Activated CD8-positive, alpha-beta T cell treated with anti-CD3 and anti-CD28 coated beads for 36 hours (primary cell): Measurements from ENCODE around the gene NKX2-2. TPM values are rescaled to one million over a fixed set of nuclear protein-coding genes. Genes with fewer than 3 reads are reported as not detected.
"Not testable (repeated sequence)": the region's sequence is repeated elsewhere in the genome, so short reads cannot be mapped to it uniquely, and the experiment has no call there.

ENCODE experiments used
- ATAC-seq: fragments of 200-7000 bp; cut with Tn5 transposase; one replicate; pipeline ENCODE4 v1.10.0; 2021; ENCODE audit warnings: mild to moderate bottlenecking, moderate library complexity
- CTCF ChIA-PET: fragments of 350-600 bp; sonication (Branson Sonifier 250); formaldehyde crosslinking; loops from one replicate; lab custom pipeline; 2021; ENCODE audit warnings: antibody characterized with exemption; lab: Charles Lee
- POLR2A ChIA-PET: fragments of 350-600 bp; sonication (Branson Sonifier 250); formaldehyde crosslinking; loops from one replicate; lab custom pipeline; 2021; ENCODE audit warnings: antibody characterized with exemption; lab: Charles Lee
- DNase-seq: peaks from one replicate; pipeline ENCODE4 v3.0.0-alpha.2; 2020
- H3K27ac Mint-ChIP-seq: one replicate; pipeline ENCODE4 v1.8.0; 2021; ENCODE audit warnings: mild to moderate bottlenecking, mixed read lengths
- H3K27me3 Mint-ChIP-seq: one replicate; pipeline ENCODE4 v1.8.0; 2021; ENCODE audit warnings: mixed read lengths
- H3K36me3 Mint-ChIP-seq: one replicate; pipeline ENCODE4 v1.8.0; 2021; ENCODE audit warnings: low read depth, mixed read lengths
- H3K4me1 Mint-ChIP-seq: one replicate; pipeline ENCODE4 v1.8.0; 2021; ENCODE audit warnings: low read depth, mixed read lengths
- H3K4me3 Mint-ChIP-seq: one replicate; pipeline ENCODE4 v1.8.0; 2021; ENCODE audit warnings: mild to moderate bottlenecking, moderate library complexity, mixed read lengths
- H3K9me3 Mint-ChIP-seq: one replicate; pipeline ENCODE4 v1.8.0; 2021; ENCODE audit warnings: mixed read lengths
- intact Hi-C: fragments of 100-400 bp; cut with micrococcal nuclease; formaldehyde crosslinking; loops from one replicate; pipeline ENCODE4 v1.10.0; 2022
- total RNA-seq, 2 experiments: library from RNA; stranded (reverse); gene quantifications; one replicate each; pipeline ENCODE4 v1.2.3, GENCODE V29; 2021
- TF ChIP-seq, protein P1 (sequence below): fragments of 200-600 bp; IDR thresholded peaks from one replicate; pipeline ENCODE4 v1.8.0; 2022; ENCODE audit warnings: antibody characterized with exemption, mild to moderate bottlenecking

The NKX2-2 gene
- total RNA-seq, 2 experiments from 2014 or later, result not detected

- Mint-ChIP-seq H3K4me1 (no peaks in the 10 kb centered on the region), H3K27ac (no peak overlapping the region), H3K27me3 (peaks cover 24% of the 10 kb centered on the region), H3K36me3 (no peaks in the 10 kb centered on the region), H3K4me3 (no peak overlapping the region), H3K9me3 (no peaks in the 10 kb centered on the region)
- ATAC-seq (no peak), DNase-seq (no peak)
- ChIA-PET CTCF (interaction anchor here (2.4 to 2.9 kb wide), 2 partner anchors 9 to 261 kb away, joined by 13 to 14 read pairs; no protein-coding TSS in a partner anchor), POLR2A (no interaction called here)
- intact Hi-C loops, result no loop called here
- TF ChIP-seq, protein P1, sequence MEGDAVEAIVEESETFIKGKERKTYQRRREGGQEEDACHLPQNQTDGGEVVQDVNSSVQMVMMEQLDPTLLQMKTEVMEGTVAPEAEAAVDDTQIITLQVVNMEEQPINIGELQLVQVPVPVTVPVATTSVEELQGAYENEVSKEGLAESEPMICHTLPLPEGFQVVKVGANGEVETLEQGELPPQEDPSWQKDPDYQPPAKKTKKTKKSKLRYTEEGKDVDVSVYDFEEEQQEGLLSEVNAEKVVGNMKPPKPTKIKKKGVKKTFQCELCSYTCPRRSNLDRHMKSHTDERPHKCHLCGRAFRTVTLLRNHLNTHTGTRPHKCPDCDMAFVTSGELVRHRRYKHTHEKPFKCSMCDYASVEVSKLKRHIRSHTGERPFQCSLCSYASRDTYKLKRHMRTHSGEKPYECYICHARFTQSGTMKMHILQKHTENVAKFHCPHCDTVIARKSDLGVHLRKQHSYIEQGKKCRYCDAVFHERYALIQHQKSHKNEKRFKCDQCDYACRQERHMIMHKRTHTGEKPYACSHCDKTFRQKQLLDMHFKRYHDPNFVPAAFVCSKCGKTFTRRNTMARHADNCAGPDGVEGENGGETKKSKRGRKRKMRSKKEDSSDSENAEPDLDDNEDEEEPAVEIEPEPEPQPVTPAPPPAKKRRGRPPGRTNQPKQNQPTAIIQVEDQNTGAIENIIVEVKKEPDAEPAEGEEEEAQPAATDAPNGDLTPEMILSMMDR, result no peak
These were observed 17.4 kb downstream of the NKX2-2 start for GRCh38 chr20:21496452-21496851.

DNA sequence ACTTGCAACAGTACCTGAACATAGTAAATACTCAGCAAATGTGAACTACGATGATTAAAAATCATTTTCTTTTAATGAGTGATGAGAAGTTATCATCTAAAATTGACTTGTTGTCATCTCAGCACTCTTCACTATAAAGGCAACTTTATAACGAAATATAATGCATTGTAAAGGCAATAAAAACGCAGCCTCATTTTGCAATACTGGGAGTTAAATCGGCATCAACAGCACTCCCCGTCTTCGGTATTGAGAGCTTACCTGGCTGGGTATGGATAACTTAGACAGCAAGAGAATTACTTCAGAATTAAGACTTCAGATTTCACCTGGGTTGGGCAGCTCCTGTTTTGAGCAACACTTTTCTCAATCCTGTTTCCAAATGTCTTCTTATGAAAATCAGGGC lies 20.8 kb downstream of the NKX2-2 start:
- H3K27ac Mint-ChIP-seq, result no peak overlapping the region
- no peaks in the 10 kb centered on the region for H3K4me1 Mint-ChIP-seq
- no peaks in the 10 kb centered on the region for H3K9me3 Mint-ChIP-seq
- no peak for ATAC-seq
- POLR2A ChIA-PET, result no interaction called here
- H3K27me3 Mint-ChIP-seq, result peaks cover 28% of the 10 kb centered on the region
- intact Hi-C loops, result no loop called here
- CTCF ChIA-PET, result interaction anchor here (2.6 to 3.0 kb wide), 2 partner anchors 13 to 258 kb away, joined by 10 to 26 read pairs; no protein-coding TSS in a partner anchor
- TF ChIP-seq, protein P1, result no peak
- no peak overlapping the region for H3K4me3 Mint-ChIP-seq
- H3K36me3 Mint-ChIP-seq, result no peaks in the 10 kb centered on the region
- DNase-seq, result no peak

- Mint-ChIP-seq H3K4me3 (no peak overlapping the region), H3K4me1 (no peaks in the 10 kb centered on the region), H3K9me3 (peaks cover 1% of the 10 kb centered on the region), H3K27ac (no peak overlapping the region), H3K36me3 (no peaks in the 10 kb centered on the region), H3K27me3 (peaks cover 29% of the 10 kb centered on the region)
- no peak for DNase-seq
- ChIA-PET CTCF (interaction anchor here (1.0 to 1.5 kb wide), 2 partner anchors 16 to 254 kb away, joined by 4 read pairs; no protein-coding TSS in a partner anchor), POLR2A (no interaction called here)
- intact Hi-C loops, result no loop called here
- ATAC-seq, result no peak
- TF ChIP-seq, protein P1, result no peak
These were observed 23.8 kb downstream of the NKX2-2 start for GRCh38 chr20:21490105-21490504.

DNA sequence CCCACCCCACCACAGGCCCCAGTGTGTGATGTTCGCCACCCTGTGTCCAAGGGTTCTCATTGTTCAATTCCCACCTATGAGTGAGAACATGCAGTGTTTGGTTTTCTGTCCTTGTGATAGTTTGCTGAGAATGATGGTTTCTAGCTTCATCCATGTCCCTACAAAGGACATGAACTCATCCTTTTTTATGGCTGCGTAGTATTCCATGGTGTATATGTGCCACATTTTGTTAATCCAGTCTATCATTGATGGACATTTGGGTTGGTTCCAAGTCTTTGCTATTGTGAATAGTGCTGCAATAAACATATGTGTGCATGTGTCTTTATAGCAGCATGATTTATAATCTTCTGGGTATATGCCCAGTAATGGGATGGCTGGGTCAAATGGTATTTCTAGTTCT lies 33.7 kb downstream of the NKX2-2 start:
- peaks cover 34% of the 10 kb centered on the region for H3K27me3 Mint-ChIP-seq
- not testable (repeated sequence) for H3K4me3 Mint-ChIP-seq, H3K36me3 Mint-ChIP-seq

DNA sequence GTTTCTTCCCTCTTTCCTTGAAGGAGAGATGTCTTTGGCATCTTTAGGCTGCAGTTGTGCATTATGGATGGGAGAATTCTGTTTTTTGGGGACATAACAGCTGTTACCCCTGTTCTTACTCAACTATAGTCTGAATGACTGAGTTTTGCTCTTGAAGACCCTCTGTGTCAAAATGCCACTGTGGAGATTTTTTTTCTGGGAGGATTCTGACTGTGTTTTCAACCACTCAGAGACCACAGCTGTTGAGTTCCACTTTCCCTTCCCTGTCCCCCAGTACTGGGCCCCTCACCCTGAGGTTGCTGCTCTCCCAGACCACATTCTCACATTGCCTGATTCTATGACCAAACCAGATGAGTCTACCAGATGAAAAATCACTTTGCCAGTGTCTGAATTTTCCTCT lies 48.1 kb downstream of the NKX2-2 start:
- POLR2A ChIA-PET, result no interaction called here
- no peak for DNase-seq
- Mint-ChIP-seq H3K36me3 (no peaks in the 10 kb centered on the region), H3K4me1 (no peaks in the 10 kb centered on the region), H3K9me3 (peaks cover 8% of the 10 kb centered on the region), H3K4me3 (no peak overlapping the region), H3K27ac (no peak overlapping the region), H3K27me3 (peaks cover 10% of the 10 kb centered on the region)
- TF ChIP-seq, protein P1, result no peak
- no peak for ATAC-seq
- CTCF ChIA-PET, result no interaction called here
- intact Hi-C loops, result no loop called here

More for the DNA sequence above, 33.7 kb downstream of the NKX2-2 start:
- DNase-seq, intact Hi-C loops, H3K9me3 Mint-ChIP-seq, H3K4me1 Mint-ChIP-seq, H3K27ac Mint-ChIP-seq, ATAC-seq, CTCF ChIA-PET, POLR2A ChIA-PET: not testable (repeated sequence)
